ENCODE data around the gene B4GALT2. TPM values are rescaled to one million over a fixed set of nuclear protein-coding genes. Genes with fewer than 3 reads are reported as not detected.

B4GALT2 gene
- total RNA-seq, 1 experiment from 2014 or later: 207 TPM

- H3K36me3 ChIP-seq (replicated peaks; ENCODE audit: control insufficient read depth, insufficient read depth, low read length): peaks cover 4% of the 10 kb centered on the region
- no peak for DNase-seq
- no peak overlapping the region for H3K4me3 ChIP-seq (ENCODE audit: insufficient read depth, low read depth, low read length)
Measured at GRCh38 chr1:44027320-44027719, 48.3 kb downstream of the B4GALT2 start.

DNA sequence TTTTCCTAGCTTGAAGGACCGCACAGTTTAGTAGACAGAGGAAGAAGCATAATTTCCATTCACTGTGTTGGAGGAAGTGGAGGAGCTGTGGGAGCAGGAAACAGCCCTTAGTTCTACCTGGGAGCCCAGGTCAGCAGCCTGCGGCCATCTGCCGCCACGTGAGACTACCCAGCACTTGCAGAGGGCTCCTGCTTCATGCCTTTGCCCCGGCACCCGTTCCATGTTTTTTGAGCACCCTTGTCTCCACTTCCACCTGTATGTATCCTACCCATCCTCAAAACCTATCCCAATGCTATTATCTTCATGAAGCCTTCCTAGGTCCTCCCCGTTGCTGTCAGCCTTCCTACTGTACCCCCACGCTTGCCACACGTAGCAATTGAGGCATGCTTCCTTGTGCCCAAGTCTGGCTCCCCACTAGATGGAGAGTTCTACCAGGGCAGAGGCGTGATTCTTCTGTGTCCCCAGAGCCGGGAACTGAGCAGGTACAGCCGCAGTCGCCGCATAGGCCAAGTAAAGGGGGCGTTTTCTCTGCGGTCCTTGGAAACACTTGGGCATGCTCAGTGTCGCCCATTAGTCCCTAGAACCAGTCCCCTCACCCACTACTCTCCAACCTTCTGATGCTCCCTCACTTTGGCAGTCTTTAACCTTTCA lies 50.4 kb downstream of the B4GALT2 start:
- peak; percentile 83 for DNase-seq
- Histone ChIP-seq H3K4me3 (ENCODE audit: insufficient read depth, low read depth, low read length) (peak overlapping the region; percentile 97), H3K27me3 (ENCODE audit: control insufficient read depth, insufficient read depth, low read length) (no peaks in the 10 kb centered on the region; the same call in 1 of the 2 replicates), H3K36me3 (replicated peaks; ENCODE audit: control insufficient read depth, insufficient read depth, low read length) (no peaks in the 10 kb centered on the region)

More at GRCh38 chr1:44027320-44027719, 48.3 kb downstream of the B4GALT2 start:
- H3K27me3 ChIP-seq (ENCODE audit: control insufficient read depth, insufficient read depth, low read length): no peaks in the 10 kb centered on the region; the same call in 1 of the 2 replicates

GRCh38 chr1:44029911-44030604 lies 51.0 kb downstream of the B4GALT2 start:
- Histone ChIP-seq H3K27me3 (ENCODE audit: control insufficient read depth, insufficient read depth, low read length) (no peaks in the 10 kb centered on the region; the same call in 1 of the 2 replicates), H3K4me3 (ENCODE audit: insufficient read depth, low read depth, low read length) (peak overlapping the region; percentile 97), H3K36me3 (replicated peaks; ENCODE audit: control insufficient read depth, insufficient read depth, low read length) (no peaks in the 10 kb centered on the region)
- peak; percentile 97 for DNase-seq

- Histone ChIP-seq H3K4me3 (ENCODE audit: insufficient read depth, low read depth, low read length) (peak overlapping the region; percentile 97), H3K36me3 (replicated peaks; ENCODE audit: control insufficient read depth, insufficient read depth, low read length) (no peaks in the 10 kb centered on the region), H3K27me3 (ENCODE audit: control insufficient read depth, insufficient read depth, low read length) (no peaks in the 10 kb centered on the region; the same call in 1 of the 2 replicates)
- DNase-seq: peak; percentile 88
Measured at GRCh38 chr1:44030605-44031251, 51.7 kb downstream of the B4GALT2 start.

- peak; percentile 91 for DNase-seq
- peak within 1 kb of the TSS; percentile 97 for H3K4me3 ChIP-seq (ENCODE audit: insufficient read depth, low read depth, low read length)
- H3K27me3 ChIP-seq (ENCODE audit: control insufficient read depth, insufficient read depth, low read length): no peaks in the 10 kb centered on the region; the same call in 1 of the 2 replicates
- no peaks in the 10 kb centered on the region for H3K36me3 ChIP-seq (replicated peaks; ENCODE audit: control insufficient read depth, insufficient read depth, low read length)
Measured at GRCh38 chr1:44031252-44032169, 52.5 kb downstream of the B4GALT2 start, which contains the start of gene SLC6A9. Gene SLC6A9 (minus strand): TSS chr1:44031462. CDS start chr1:44024277, 7,185 bp downstream.

- DNase-seq: peak; percentile 54
- Histone ChIP-seq H3K36me3 (replicated peaks; ENCODE audit: control insufficient read depth, insufficient read depth, low read length) (no peaks in the 10 kb centered on the region), H3K27me3 (ENCODE audit: control insufficient read depth, insufficient read depth, low read length) (no peaks in the 10 kb centered on the region; the same call in 1 of the 2 replicates), H3K4me3 (ENCODE audit: insufficient read depth, low read depth, low read length) (peak overlapping the region; percentile 97; the same call in 1 of the 2 replicates)
Measured at GRCh38 chr1:44032170-44032790, 53.3 kb downstream of the B4GALT2 start.

GRCh38 chr1:44033041-44033575 lies 54.1 kb downstream of the B4GALT2 start:
- no peak for DNase-seq
- no peak overlapping the region for H3K4me3 ChIP-seq (ENCODE audit: insufficient read depth, low read depth, low read length)
- H3K36me3 ChIP-seq (replicated peaks; ENCODE audit: control insufficient read depth, insufficient read depth, low read length): no peaks in the 10 kb centered on the region
- H3K27me3 ChIP-seq (ENCODE audit: control insufficient read depth, insufficient read depth, low read length): no peaks in the 10 kb centered on the region; the same call in 1 of the 2 replicates

- DNase-seq: peak; percentile 33
Measured at GRCh38 chr1:44033756-44034155, 54.7 kb downstream of the B4GALT2 start.

DNA sequence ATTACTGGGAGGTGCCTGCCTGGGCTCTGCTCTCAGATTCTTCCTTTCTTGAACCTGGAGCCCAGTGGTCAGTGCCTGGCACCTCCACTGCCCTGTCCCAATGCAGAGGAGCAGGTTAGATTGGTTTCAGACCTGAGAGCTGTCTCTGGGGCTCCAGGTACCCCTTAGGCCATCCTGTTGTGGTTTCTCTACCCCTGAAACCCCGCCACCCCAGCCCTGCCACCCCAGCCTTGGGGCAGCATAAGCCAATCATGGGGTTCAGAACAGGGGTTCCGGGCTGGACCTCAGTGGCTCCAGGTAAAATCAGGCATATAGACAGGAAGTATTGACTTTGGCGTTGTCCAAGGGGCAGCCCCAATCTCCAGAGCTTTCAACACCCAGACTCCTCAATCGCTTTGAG lies 55.4 kb downstream of the B4GALT2 start:
- no peak for DNase-seq
- Histone ChIP-seq H3K4me3 (ENCODE audit: insufficient read depth, low read depth, low read length) (no peak overlapping the region), H3K36me3 (replicated peaks; ENCODE audit: control insufficient read depth, insufficient read depth, low read length) (no peaks in the 10 kb centered on the region), H3K27me3 (ENCODE audit: control insufficient read depth, insufficient read depth, low read length) (no peaks in the 10 kb centered on the region)

More at GRCh38 chr1:44033756-44034155, 54.7 kb downstream of the B4GALT2 start:
- Histone ChIP-seq H3K36me3 (replicated peaks; ENCODE audit: control insufficient read depth, insufficient read depth, low read length) (no peaks in the 10 kb centered on the region), H3K27me3 (ENCODE audit: control insufficient read depth, insufficient read depth, low read length) (no peaks in the 10 kb centered on the region; the same call in 1 of the 2 replicates), H3K4me3 (ENCODE audit: insufficient read depth, low read depth, low read length) (no peak overlapping the region)

DNA sequence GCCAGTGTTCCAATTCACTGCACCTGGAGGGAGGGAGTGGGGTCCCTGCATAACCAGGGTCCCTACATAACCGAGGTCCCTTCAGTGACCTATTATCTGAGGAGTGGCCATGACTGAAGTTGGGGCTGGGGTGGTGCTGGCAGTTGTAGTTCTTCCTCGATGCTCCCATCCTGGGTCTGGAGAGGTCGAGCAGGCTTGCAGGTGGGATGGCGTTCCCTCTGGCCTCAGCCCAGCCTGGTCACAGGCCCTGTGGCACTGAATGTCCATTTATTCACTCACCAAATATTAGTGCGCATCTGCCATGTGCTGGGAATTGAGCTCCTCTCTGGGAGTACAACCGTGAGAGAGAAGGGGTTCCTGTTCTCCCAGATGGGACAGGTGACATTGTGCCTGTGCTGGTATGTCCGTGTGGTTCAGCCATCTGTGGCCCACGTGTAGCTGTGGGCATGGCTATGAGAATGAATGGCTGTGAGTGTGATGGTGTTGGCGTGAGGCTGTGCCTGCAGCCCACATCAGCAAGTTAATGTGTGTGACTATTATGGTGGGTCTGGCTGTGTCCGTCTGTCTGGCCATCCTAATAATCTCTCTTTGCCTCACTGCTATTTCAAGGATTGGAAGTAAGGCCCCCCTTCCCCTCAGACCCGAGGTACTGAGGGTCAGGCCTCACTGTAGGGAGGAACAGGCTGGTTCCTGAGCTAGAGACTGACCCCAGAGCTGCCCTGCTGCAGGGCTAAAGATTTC lies 56.1 kb downstream of the B4GALT2 start:
- DNase-seq: no peak
- Histone ChIP-seq H3K36me3 (replicated peaks; ENCODE audit: control insufficient read depth, insufficient read depth, low read length) (no peaks in the 10 kb centered on the region), H3K27me3 (ENCODE audit: control insufficient read depth, insufficient read depth, low read length) (no peaks in the 10 kb centered on the region), H3K4me3 (ENCODE audit: insufficient read depth, low read depth, low read length) (no peak overlapping the region)

DNA sequence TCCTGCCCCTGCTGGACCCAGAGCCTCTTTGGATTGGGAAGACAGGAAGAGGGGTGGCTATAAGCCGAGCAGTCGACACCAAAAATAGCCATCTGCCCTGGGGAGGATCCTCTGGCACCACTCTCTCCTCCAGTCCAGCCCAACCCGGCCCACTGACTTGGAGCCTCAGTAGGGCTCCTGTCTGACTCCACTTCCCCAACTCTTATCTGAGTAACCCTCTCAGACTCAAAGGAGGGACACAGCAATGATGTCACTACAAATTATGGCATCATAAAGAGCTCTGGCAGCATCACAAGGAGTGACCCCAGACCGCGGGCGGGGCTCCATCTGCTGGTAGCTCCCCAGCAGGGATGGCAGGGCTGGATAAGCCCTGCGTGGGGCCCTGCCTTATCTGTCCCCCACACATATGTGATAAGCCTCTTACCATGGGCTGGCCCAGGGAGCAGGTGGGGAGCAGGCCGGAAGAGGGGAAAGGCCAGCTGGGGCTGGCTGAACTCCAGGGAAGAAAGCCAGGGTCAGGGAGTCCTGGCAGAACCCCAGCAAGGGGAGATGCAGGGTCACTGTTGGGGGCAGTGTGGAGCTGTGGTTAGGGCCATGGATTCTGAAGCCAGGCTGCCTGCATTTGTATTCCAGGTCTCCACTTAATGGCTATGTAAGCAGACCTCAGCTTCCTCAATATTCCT lies 56.9 kb downstream of the B4GALT2 start:
- H3K4me3 ChIP-seq (ENCODE audit: insufficient read depth, low read depth, low read length): no peak overlapping the region
- peak; percentile 67 for DNase-seq
- H3K36me3 ChIP-seq (replicated peaks; ENCODE audit: control insufficient read depth, insufficient read depth, low read length): no peaks in the 10 kb centered on the region
- H3K27me3 ChIP-seq (ENCODE audit: control insufficient read depth, insufficient read depth, low read length): no peaks in the 10 kb centered on the region

DNA sequence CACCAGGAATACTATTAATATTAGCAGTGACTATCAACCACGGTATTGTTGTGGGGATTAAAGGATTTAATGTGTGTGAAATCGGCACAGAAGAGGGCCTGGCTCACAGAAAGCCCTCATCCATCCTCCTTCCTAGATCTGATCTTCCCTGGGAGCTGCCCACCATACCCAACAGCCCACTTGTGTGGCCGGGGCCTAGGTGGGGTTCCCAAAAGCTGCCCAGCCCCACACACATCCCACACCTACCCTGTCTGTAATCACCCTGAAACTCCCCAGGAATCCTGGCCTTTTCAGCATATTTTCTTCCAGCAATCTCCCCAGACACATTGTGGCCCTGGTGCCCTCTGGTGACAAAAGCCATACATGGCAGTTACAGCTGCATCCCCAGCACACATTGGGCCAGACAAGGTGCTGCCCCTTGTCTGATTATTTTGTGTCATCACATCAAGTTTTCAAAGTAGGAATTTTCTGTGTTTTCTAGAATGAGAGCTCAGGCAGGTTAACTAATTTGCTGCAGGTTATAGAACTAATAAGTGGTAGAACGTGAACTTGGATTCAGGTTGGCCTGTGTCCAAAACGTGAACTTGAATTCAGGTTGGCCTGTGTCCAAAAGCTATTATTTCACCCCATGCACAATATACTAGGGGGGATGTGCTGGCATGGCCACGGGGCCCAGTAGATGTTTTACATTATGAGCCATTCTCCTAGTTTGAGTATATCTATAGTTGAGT lies 57.6 kb downstream of the B4GALT2 start:
- Histone ChIP-seq H3K27me3 (ENCODE audit: control insufficient read depth, insufficient read depth, low read length) (no peaks in the 10 kb centered on the region), H3K4me3 (ENCODE audit: insufficient read depth, low read depth, low read length) (no peak overlapping the region), H3K36me3 (replicated peaks; ENCODE audit: control insufficient read depth, insufficient read depth, low read length) (no peaks in the 10 kb centered on the region)
- DNase-seq: peak; percentile 76
